HepG2 (cell line): ENCODE results near the gene PLXNA3. TPM values are rescaled to one million over a fixed set of nuclear protein-coding genes. Genes with fewer than 3 reads are reported as not detected.

Experiments used
- ATAC-seq: fragments of 200-7000 bp; cut with Tn5 transposase; 3 replicates; pipeline ENCODE4 v1.9.1; 2020; ENCODE audit warnings: mild to moderate bottlenecking, moderate library complexity
- BruUV-seq: library from RNA; stranded (reverse); fragments of 400-500 nt; replicated peaks from 2 replicates; lab custom pipeline; 2021; lab: Mats Ljungman, UMichigan
- CTCF ChIA-PET: fragments of 300-600 bp; formaldehyde crosslinking; extraction: SDS; loops from one replicate; lab custom pipeline; 2021; ENCODE audit warnings: low total read pairs, inconsistent platforms, low intra/inter-chr PET ratio; lab: Yijun Ruan, JAX
- POLR2A ChIA-PET: fragments of 350-600 bp; sonication (Branson Sonifier 250); formaldehyde crosslinking; loops from one replicate; lab custom pipeline; 2020; ENCODE audit warnings: antibody characterized with exemption, inconsistent platforms; lab: Yijun Ruan, JAX
- DNase-seq: peaks from one replicate; pipeline ENCODE4 v3.0.0-alpha.2; 2015; ENCODE audit warnings: low spot score
- FAIRE-seq: peaks from 3 replicates; lab custom pipeline; 2011; peaks lifted over from hg19 to GRCh38; lab: Jason Lieb, UNC
- H2AFZ ChIP-seq: one replicate; pipeline ENCODE4 v1.6.1; 2011; ENCODE audit warnings: low read length, inconsistent platforms
- H3K27ac ChIP-seq: fragments of 300-600 bp; 3 replicates; pipeline ENCODE4 v1.8.0; 2011; ENCODE audit warnings: mixed run types, mild to moderate bottlenecking, mixed read lengths, low read length, inconsistent platforms; ENCODE audit not compliant: insufficient read depth; ENCODE audit errors: extremely low read length
- H3K27me3 ChIP-seq, 2 experiments: fragments of 200-600 bp in 1 of 2; 2 replicates in 1 of 2; 3 replicates in 1 of 2; pipeline versions ENCODE4 v1.6.0 to v1.8.0; 2011; ENCODE audit warnings: low read length in 2 of 2, mild to moderate bottlenecking in 2 of 2, moderate library complexity in 2 of 2, inconsistent platforms in 1 of 2; ENCODE audit not compliant: insufficient read depth in 2 of 2, control insufficient read depth in 1 of 2
- H3K36me3 ChIP-seq, 2 experiments: fragments of 200-600 bp in 1 of 2; replicated peaks in 1 of 2; 2 replicates in 1 of 2; 3 replicates in 1 of 2; pipeline versions ENCODE4 v1.5.1 to v1.8.0; 2011; ENCODE audit warnings: low read length in 2 of 2, inconsistent platforms in 1 of 2; ENCODE audit not compliant: insufficient read depth in 2 of 2, control insufficient read depth in 1 of 2
- H3K4me1 ChIP-seq: 2 replicates; pipeline ENCODE4 v1.5.1; 2012; ENCODE audit warnings: low read length, inconsistent platforms; ENCODE audit not compliant: insufficient read depth
- H3K4me2 ChIP-seq: 2 replicates; pipeline ENCODE4 v1.6.0; 2011; ENCODE audit warnings: low read depth, low read length, inconsistent platforms
- H3K4me3 ChIP-seq, 3 experiments: fragments of 200-600 bp in 1 of 3; sonication (generic), shearing (Covaris generic) in 1 of 3; replicated peaks in 1 of 3; 2 replicates each; pipeline ENCODE4 v1.5.1; 2011 to 2016; ENCODE audit warnings: low read length in 3 of 3, inconsistent platforms in 2 of 3, low read depth in 2 of 3, mild to moderate bottlenecking in 2 of 3, control low read depth in 1 of 3, mixed read lengths in 1 of 3; ENCODE audit not compliant: insufficient read depth in 1 of 3
- H3K79me2 ChIP-seq: one replicate; pipeline ENCODE4 v1.6.1; 2011; ENCODE audit warnings: low read length, inconsistent platforms; ENCODE audit not compliant: insufficient read depth
- H3K9ac ChIP-seq: 2 replicates; pipeline ENCODE4 v1.6.0; 2011; ENCODE audit warnings: mild to moderate bottlenecking, low read depth, low read length, inconsistent platforms; ENCODE audit not compliant: insufficient read depth
- H3K9me3 ChIP-seq: 2 replicates; pipeline ENCODE4 v1.5.1; 2012; ENCODE audit warnings: mild to moderate bottlenecking, low read length
- H4K20me1 ChIP-seq: 2 replicates; pipeline ENCODE4 v1.6.0; 2011; ENCODE audit warnings: inconsistent platforms, mild to moderate bottlenecking, low read length, moderate library complexity; ENCODE audit not compliant: insufficient read depth
- EP300 ChIP-seq, 3 experiments: sonication (generic) in 1 of 3; formaldehyde crosslinking in 1 of 3; IDR thresholded peaks; 2 replicates each; pipeline versions ENCODE4 v1.5.1 to v1.6.1; 2011 to 2020; ENCODE audit warnings: low read depth in 2 of 3, low read length in 2 of 3, borderline replicate concordance in 1 of 3, improper control_type of control experiment in 1 of 3, mild to moderate bottlenecking in 1 of 3, missing genetic modification reagents in 1 of 3, moderate library complexity in 1 of 3
- IRF2 ChIP-seq: IDR thresholded peaks from 2 replicates; pipeline ENCODE4 v1.6.1; 2018; ENCODE audit warnings: missing genetic modification reagents, missing compliant biosample characterization
- RXRA ChIP-seq: sonication (generic); formaldehyde crosslinking; IDR thresholded peaks from 2 replicates; pipeline ENCODE4 v1.5.1; 2020; ENCODE audit warnings: missing genetic modification reagents
- SNAI1 ChIP-seq: sonication (generic); formaldehyde crosslinking; IDR thresholded peaks from 2 replicates; pipeline ENCODE4 v1.5.0; 2020; ENCODE audit warnings: mild to moderate bottlenecking, missing genetic modification reagents, borderline replicate concordance
- TAF1 ChIP-seq: sonication (generic); formaldehyde crosslinking; IDR thresholded peaks from 2 replicates; pipeline ENCODE4 v1.4.0; 2020; ENCODE audit warnings: missing genetic modification reagents
- ZNF292 ChIP-seq: sonication (generic); formaldehyde crosslinking; IDR thresholded peaks from 2 replicates; pipeline ENCODE4 v1.8.1; 2022; ENCODE audit warnings: mild to moderate bottlenecking, low read depth, missing genetic modification reagents, borderline replicate concordance
- ZNF75D ChIP-seq: sonication (generic); formaldehyde crosslinking; IDR thresholded peaks from 2 replicates; pipeline ENCODE4 v1.8.1; 2023; ENCODE audit warnings: missing genetic modification reagents, mild to moderate bottlenecking, borderline replicate concordance
- ZNF768 ChIP-seq: sonication (generic); formaldehyde crosslinking; IDR thresholded peaks from 2 replicates; pipeline ENCODE4 v1.4.0; 2020; ENCODE audit warnings: missing genetic modification reagents
- WGBS: methylation state at CpG from one replicate; pipeline ENCODE4 v1.1.6; 2017; ENCODE audit warnings: low lambda C conversion rate; 5-methylcytosine and 5-hydroxymethylcytosine counted together
- in situ Hi-C: cut with HindIII; loops from 2 replicates; pipeline ENCODE4 v1.10.0; 2017; ENCODE audit warnings: low pct_unique_long_range_greater_than_20kb; ENCODE audit not compliant: extremely low pct_ligation_motif_present
- intact Hi-C: fragments of 100-400 bp; cut with micrococcal nuclease; formaldehyde crosslinking; loops from one replicate; pipeline ENCODE4 v1.10.0; 2022; ENCODE audit not compliant: unreplicated experiment
- polyA plus RNA-seq, 8 experiments: library from polyadenylated mRNA; depleted of rRNA in 3 of 8; stranded (reverse) in 7 of 8; unstranded in 1 of 8; fragments of >200 nt; fragmentation: Illumina TruSeq in 4 of 8; extraction: Trizol in 4 of 8; gene quantifications; 2 replicates each; pipeline versions ENCODE4 v1.2.1 to v1.2.3, GENCODE V29; 2011 to 2016; ENCODE audit warnings: low read depth in 4 of 8, missing spikeins in 1 of 8, mixed read lengths in 1 of 8; ENCODE audit not compliant: insufficient read depth in 1 of 8
- total RNA-seq, 5 experiments: library from RNA; depleted of rRNA; stranded (reverse); fragments of >200 nt; fragmentation: Illumina TruSeq; extraction: Trizol; gene quantifications; 2 replicates each; pipeline ENCODE4 v1.2.3, GENCODE V29; 2016; ENCODE audit warnings: low read depth in 1 of 5
- TF ChIP-seq, protein P1 (sequence below): sonication (generic); formaldehyde crosslinking; IDR thresholded peaks from 2 replicates; pipeline ENCODE4 v1.4.0; 2020; ENCODE audit warnings: mild to moderate bottlenecking, missing genetic modification reagents

PLXNA3 gene
- total and polyA plus RNA-seq, 2 of the 13 experiments (the other 11 are each of a cell fraction or from before 2014, with no cell fraction given) = 5.8 to 20.6 TPM

DNA sequence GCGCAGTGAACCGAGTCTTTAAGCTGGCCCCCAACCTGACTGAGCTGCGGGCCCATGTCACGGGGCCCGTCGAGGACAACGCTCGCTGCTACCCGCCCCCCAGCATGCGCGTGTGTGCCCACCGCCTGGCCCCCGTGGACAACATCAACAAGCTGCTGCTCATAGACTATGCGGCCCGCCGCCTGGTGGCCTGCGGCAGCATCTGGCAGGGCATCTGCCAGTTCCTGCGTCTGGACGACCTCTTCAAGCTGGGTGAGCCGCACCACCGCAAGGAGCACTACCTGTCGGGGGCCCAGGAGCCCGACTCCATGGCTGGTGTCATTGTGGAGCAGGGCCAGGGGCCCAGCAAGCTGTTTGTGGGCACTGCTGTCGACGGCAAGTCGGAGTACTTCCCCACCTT lies 2.2 kb downstream of the PLXNA3 start:
- Histone ChIP-seq H4K20me1 (no peaks in the 10 kb centered on the region), H3K4me1 (0 out of 2 replicates have a peak, but pooled peaks cover 4% of the 10 kb centered on the region), H3K79me2 (peaks cover 9% of the 10 kb centered on the region), H3K9ac (no peak overlapping the region), H3K27ac (no peak overlapping the region), H2AFZ (no peak overlapping the region), H3K4me2 (no peak overlapping the region), H3K27me3 (no peaks in the 10 kb centered on the region), H3K36me3 (peaks cover 0 to 4% of the 10 kb centered on the region in 2 experiments; a peak in 3 of 5 replicates), H3K4me3 (no peak overlapping the region), H3K9me3 (no peaks in the 10 kb centered on the region)
- no peak for TF ChIP-seq ZNF75D
- no peak for TF ChIP-seq ZNF768 (CRISPR knock-in tag)
- TF ChIP-seq SNAI1 = no peak
- no peak for TF ChIP-seq IRF2 (CRISPR knock-in tag)
- TF ChIP-seq EP300 (IDR thresholded peaks at IDR 0.05; ENCODE audit: low read depth in 2 of 2, low read length in 2 of 2) = no peak
- no peak for TF ChIP-seq EP300 (CRISPR knock-in tag; IDR thresholded peaks at IDR 0.05; ENCODE audit: borderline replicate concordance)
- no peak for TF ChIP-seq RXRA (CRISPR knock-in tag)
- intact Hi-C loops = no loop called here
- FAIRE-seq (no peak), DNase-seq (no peak), ATAC-seq (no peak)
- no TSS peak for BruUV-seq
- ChIA-PET POLR2A (interaction anchor here (1.2 kb wide), 1 partner anchor 89 kb away, joined by 3 read pairs; no protein-coding TSS in a partner anchor), CTCF (no interaction called here)
- WGBS = no CpG with 5 or more reads among the region's 26 CpGs
- in situ Hi-C loops = no loop called here

DNA sequence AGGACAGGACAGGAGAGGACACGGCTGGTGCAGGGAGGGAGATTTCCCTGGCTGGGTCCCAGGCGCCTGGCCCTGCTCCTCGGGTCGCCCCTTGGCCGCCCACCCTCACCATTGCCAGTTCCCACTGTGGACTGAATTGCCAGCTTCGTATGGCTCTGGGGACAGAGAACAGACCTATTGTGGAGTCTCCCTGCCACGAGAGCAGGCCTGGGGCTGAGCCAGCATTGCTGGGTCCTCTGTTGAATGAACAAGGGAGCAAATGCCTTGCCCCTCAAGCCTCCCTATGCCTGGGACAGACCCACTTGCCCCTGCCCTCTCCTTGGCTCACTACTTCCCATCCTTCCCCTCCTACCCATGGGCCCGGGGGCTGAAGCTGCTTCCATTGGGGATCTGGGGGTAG lies 4.3 kb downstream of the PLXNA3 start:
- Histone ChIP-seq H3K36me3 (peaks cover 3 to 5% of the 10 kb centered on the region in 2 experiments; a peak in 3 of 5 replicates), H4K20me1 (no peaks in the 10 kb centered on the region), H3K27me3 (no peaks in the 10 kb centered on the region), H3K9me3 (no peaks in the 10 kb centered on the region), H2AFZ (no peak overlapping the region), H3K4me3 (no peak overlapping the region), H3K27ac (no peak overlapping the region), H3K4me1 (0 out of 2 replicates have a peak, but pooled peaks cover 4% of the 10 kb centered on the region), H3K79me2 (peaks cover 9% of the 10 kb centered on the region), H3K9ac (no peak overlapping the region), H3K4me2 (no peak overlapping the region)
- intact Hi-C loops (no loop called here), in situ Hi-C loops (no loop called here)
- FAIRE-seq (no peak), DNase-seq (no peak), ATAC-seq (no peak)
- ChIA-PET CTCF (no interaction called here), POLR2A (no interaction called here)
- no TSS peak for BruUV-seq
- WGBS = 93% methylated on average over 2 of the region's 8 CpGs
- TF ChIP-seq, protein P1, sequence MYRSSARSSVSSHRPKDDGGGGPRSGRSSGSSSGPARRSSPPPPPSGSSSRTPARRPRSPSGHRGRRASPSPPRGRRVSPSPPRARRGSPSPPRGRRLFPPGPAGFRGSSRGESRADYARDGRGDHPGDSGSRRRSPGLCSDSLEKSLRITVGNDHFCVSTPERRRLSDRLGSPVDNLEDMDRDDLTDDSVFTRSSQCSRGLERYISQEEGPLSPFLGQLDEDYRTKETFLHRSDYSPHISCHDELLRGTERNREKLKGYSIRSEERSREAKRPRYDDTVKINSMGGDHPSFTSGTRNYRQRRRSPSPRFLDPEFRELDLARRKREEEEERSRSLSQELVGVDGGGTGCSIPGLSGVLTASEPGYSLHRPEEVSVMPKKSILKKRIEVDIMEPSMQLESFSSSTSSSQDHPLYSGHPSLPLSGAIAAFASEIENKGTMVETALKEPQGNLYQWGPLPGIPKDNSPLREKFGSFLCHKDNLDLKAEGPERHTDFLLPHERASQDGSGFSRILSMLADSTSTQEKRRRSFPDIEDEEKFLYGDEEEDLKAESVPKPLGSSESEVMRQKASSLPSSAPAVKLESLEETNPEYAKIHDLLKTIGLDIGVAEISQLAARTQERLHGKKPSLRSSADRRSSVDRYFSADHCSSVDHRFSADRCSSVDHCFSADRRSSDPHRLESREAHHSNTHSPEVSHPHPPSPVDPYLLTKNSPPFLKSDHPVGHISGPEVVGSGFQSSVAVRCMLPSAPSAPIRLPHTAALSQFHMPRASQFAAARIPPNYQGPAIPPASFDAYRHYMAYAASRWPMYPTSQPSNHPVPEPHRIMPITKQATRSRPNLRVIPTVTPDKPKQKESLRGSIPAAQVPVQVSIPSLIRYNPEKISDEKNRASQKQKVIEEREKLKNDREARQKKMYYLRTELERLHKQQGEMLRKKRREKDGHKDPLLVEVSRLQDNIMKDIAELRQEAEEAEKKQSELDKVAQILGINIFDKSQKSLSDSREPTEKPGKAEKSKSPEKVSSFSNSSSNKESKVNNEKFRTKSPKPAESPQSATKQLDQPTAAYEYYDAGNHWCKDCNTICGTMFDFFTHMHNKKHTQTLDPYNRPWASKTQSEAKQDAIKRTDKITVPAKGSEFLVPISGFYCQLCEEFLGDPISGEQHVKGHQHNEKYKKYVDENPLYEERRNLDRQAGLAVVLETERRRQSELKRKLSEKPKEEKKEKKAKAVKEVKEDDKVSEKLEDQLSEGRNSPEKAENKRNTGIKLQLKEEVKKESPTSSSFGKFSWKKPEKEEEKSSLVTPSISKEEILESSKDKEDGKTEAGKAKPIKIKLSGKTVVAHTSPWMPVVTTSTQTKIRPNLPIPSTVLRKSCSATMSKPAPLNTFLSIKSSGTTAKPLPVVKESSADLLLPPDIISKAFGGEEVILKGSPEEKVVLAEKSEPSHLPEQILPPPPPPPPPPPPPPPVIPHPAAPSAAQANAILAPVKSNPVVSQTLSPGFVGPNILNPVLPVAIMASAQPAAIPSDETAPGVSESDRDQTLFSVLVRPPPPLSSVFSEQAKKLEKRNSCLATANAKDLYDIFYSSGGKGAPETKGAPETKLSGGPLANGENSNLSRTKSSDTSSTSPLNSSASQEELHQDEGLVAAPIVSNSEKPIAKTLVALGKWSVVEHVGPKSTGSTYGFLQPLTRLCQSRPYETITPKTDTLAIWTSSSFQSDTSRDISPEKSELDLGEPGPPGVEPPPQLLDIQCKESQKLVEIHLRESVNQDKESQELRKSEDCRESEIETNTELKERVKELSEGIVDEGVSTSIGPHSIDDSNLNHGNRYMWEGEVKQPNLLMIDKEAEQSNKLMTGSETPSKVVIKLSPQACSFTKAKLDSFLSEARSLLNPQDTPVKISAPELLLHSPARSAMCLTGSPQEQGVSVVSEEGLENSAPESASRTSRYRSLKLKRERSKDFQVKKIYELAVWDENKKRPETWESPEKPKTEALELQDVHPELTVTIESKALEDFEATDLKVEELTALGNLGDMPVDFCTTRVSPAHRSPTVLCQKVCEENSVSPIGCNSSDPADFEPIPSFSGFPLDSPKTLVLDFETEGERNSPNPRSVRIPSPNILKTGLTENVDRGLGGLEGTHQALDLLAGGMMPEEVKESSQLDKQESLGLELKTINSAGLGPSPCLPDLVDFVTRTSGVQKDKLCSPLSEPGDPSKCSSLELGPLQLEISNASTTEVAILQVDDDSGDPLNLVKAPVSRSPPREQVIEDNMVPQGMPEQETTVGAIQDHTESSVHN (CRISPR knock-in tag) = no peak
- TF ChIP-seq ZNF292 (CRISPR knock-in tag) (no peak), TAF1 (no peak)
